Endodermal cell (in vitro differentiated cells): ENCODE measurements around the gene NPAS3. TPM values are rescaled to one million over a fixed set of nuclear protein-coding genes. Genes with fewer than 3 reads are reported as not detected.

ENCODE experiments used
- DNase-seq: peaks from one replicate; pipeline ENCODE4 v3.0.0-alpha.2; 2017
- H3K27ac ChIP-seq: 2 replicates; pipeline ENCODE4 v1.5.1; 2013; ENCODE audit warnings: mild to moderate bottlenecking, low read depth, low read length, moderate library complexity
- H3K27me3 ChIP-seq: 2 replicates; pipeline ENCODE4 v1.6.1; 2013; ENCODE audit warnings: mild to moderate bottlenecking, low read length, moderate library complexity; ENCODE audit not compliant: insufficient read depth, control insufficient read depth, poor library complexity, severe bottlenecking
- H3K36me3 ChIP-seq: 2 replicates; pipeline ENCODE4 v1.7.0; 2013; ENCODE audit warnings: mild to moderate bottlenecking, low read length, moderate library complexity; ENCODE audit not compliant: control insufficient read depth, insufficient read depth
- H3K4me1 ChIP-seq: one replicate; pipeline ENCODE4 v1.7.0; 2013; ENCODE audit warnings: low read length; ENCODE audit not compliant: control insufficient read depth, insufficient read depth
- H3K4me3 ChIP-seq: 2 replicates; pipeline ENCODE4 v1.5.1; 2013; ENCODE audit warnings: mild to moderate bottlenecking, low read length, moderate library complexity
- H3K9ac ChIP-seq: 2 replicates; pipeline ENCODE4 v1.6.1; 2013; ENCODE audit warnings: mild to moderate bottlenecking, low read length, moderate library complexity; ENCODE audit not compliant: poor library complexity, severe bottlenecking; ENCODE audit errors: extremely low read depth
- H3K9me3 ChIP-seq: 2 replicates; pipeline ENCODE4 v1.6.1; 2013; ENCODE audit warnings: mild to moderate bottlenecking, low read length, moderate library complexity; ENCODE audit not compliant: control insufficient read depth
- H3K27ac Mint-ChIP-seq: 2 replicates; pipeline ENCODE4 v1.8.0; 2020; ENCODE audit warnings: mixed read lengths
- H3K27me3 Mint-ChIP-seq: 2 replicates; pipeline ENCODE4 v1.8.0; 2021; ENCODE audit warnings: mild to moderate bottlenecking, mixed read lengths; ENCODE audit not compliant: insufficient read depth
- H3K36me3 Mint-ChIP-seq: 2 replicates; pipeline ENCODE4 v1.8.0; 2020; ENCODE audit warnings: low read depth, mixed read lengths
- H3K4me1 Mint-ChIP-seq: 2 replicates; pipeline ENCODE4 v1.8.0; 2020; ENCODE audit warnings: mixed read lengths
- H3K4me3 Mint-ChIP-seq: 2 replicates; pipeline ENCODE4 v1.8.0; 2020; ENCODE audit warnings: mild to moderate bottlenecking, moderate library complexity, mixed read lengths
- H3K9me3 Mint-ChIP-seq: 2 replicates; pipeline ENCODE4 v1.8.0; 2020; ENCODE audit warnings: mild to moderate bottlenecking, mixed read lengths
- WGBS, 2 experiments: methylation state at CpG; one replicate each; pipeline versions ENCODE4 v1.1.5 to v1.1.7; 2013; ENCODE audit warnings: missing lambda C conversion rate in 2 of 2, mixed read lengths in 1 of 2; ENCODE audit not compliant: insufficient coverage in 1 of 2, insufficient read length in 1 of 2; 5-methylcytosine and 5-hydroxymethylcytosine counted together
- total RNA-seq, 2 donors: library from RNA; stranded (reverse); fragmentation: NEBNext Ultra II Directional in 1 of 2; extraction: Animal tissue kit (Norgen Biotek cat#: 25700) in 1 of 2; gene quantifications; 2 replicates in 1 of 2; 3 replicates in 1 of 2; pipeline ENCODE4 v1.2.1, GENCODE V29; 2021
- TF ChIP-seq, protein P1 (sequence below): fragments of 200-600 bp; sonication (generic); conservative IDR thresholded peaks from 2 replicates; pipeline ENCODE4 v1.5.0; 2021; ENCODE audit warnings: antibody characterized with exemption, mild to moderate bottlenecking

Gene NPAS3
- total RNA-seq, 2 donors from 2014 or later = 1.4 to 1.6 TPM

DNA sequence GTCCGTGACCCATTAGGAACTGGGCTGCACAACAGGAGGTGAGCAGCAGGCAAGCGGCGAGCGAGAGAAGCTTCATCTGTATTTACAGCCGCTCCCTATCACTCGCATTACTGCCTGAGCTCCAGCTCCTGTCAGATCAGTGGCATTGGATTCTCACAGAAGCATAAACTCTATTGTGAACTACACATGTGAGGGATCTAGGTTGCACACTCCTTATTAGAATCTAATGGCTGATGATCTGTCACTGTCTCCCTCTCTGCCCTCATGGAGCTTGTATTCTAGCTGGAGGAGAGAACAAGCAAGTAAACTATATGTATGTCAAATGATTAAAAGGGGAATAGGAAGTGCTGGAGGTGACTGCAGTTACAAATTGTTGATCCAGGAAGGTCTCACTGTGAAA lies 533.1 kb downstream of the NPAS3 start:
- DNase-seq = no peak
- H3K4me3 ChIP-seq = no peak overlapping the region
- H3K36me3 ChIP-seq = no peaks in the 10 kb centered on the region
- no peaks in the 10 kb centered on the region for H3K36me3 Mint-ChIP-seq
- no peak overlapping the region for H3K4me3 Mint-ChIP-seq
- H3K27me3 ChIP-seq = no peaks in the 10 kb centered on the region
- no peak overlapping the region for H3K27ac ChIP-seq
- H3K27me3 Mint-ChIP-seq = no peaks in the 10 kb centered on the region
- peaks cover 23% of the 10 kb centered on the region for H3K4me1 Mint-ChIP-seq
- H3K9me3 Mint-ChIP-seq = no peaks in the 10 kb centered on the region
- H3K4me1 ChIP-seq = peaks cover 6% of the 10 kb centered on the region
- H3K9ac ChIP-seq = no peak overlapping the region
- no peak overlapping the region for H3K27ac Mint-ChIP-seq
- 96 to 100% methylated on average over 1 to 6 of the region's 6 CpGs for WGBS, 2 experiments
- H3K9me3 ChIP-seq = no peaks in the 10 kb centered on the region
- TF ChIP-seq, protein P1, sequence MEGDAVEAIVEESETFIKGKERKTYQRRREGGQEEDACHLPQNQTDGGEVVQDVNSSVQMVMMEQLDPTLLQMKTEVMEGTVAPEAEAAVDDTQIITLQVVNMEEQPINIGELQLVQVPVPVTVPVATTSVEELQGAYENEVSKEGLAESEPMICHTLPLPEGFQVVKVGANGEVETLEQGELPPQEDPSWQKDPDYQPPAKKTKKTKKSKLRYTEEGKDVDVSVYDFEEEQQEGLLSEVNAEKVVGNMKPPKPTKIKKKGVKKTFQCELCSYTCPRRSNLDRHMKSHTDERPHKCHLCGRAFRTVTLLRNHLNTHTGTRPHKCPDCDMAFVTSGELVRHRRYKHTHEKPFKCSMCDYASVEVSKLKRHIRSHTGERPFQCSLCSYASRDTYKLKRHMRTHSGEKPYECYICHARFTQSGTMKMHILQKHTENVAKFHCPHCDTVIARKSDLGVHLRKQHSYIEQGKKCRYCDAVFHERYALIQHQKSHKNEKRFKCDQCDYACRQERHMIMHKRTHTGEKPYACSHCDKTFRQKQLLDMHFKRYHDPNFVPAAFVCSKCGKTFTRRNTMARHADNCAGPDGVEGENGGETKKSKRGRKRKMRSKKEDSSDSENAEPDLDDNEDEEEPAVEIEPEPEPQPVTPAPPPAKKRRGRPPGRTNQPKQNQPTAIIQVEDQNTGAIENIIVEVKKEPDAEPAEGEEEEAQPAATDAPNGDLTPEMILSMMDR = no peak

DNA sequence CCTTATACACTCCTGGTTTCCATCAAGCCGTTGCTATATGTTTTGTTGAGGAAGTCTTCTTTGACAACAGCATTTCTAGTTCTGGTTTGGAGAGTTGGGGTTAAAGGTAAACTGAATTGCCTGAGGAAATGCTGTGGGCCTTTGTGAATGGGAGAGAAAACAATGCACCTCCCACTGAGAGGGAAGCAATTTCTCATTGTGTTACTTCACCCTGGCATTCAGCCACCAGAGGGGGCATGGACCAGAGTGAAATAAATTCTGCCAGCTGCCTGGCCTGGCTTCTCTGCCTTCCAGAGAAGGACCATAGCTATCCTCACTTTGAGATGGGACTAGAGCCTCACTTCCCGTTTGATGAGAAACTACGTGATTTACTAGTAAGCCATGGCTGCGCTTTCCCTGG lies 536.9 kb downstream of the NPAS3 start:
- WGBS, 2 experiments = 41 to 42% methylated on average over 3 to 4 of the region's 4 CpGs
- no peak overlapping the region for H3K9ac ChIP-seq
- no peaks in the 10 kb centered on the region for H3K9me3 ChIP-seq
- Mint-ChIP-seq H3K4me1 (peaks cover 24% of the 10 kb centered on the region), H3K27me3 (no peaks in the 10 kb centered on the region), H3K36me3 (no peaks in the 10 kb centered on the region), H3K4me3 (no peak overlapping the region), H3K9me3 (no peaks in the 10 kb centered on the region), H3K27ac (no peak overlapping the region)
- no peaks in the 10 kb centered on the region for H3K27me3 ChIP-seq
- TF ChIP-seq, protein P1 = peak; percentile 86
- peaks cover 3% of the 10 kb centered on the region for H3K4me1 ChIP-seq
- peak; percentile 93 for DNase-seq
- no peak overlapping the region for H3K4me3 ChIP-seq
- peak overlapping the region; percentile 14 for H3K27ac ChIP-seq
- no peaks in the 10 kb centered on the region for H3K36me3 ChIP-seq

DNA sequence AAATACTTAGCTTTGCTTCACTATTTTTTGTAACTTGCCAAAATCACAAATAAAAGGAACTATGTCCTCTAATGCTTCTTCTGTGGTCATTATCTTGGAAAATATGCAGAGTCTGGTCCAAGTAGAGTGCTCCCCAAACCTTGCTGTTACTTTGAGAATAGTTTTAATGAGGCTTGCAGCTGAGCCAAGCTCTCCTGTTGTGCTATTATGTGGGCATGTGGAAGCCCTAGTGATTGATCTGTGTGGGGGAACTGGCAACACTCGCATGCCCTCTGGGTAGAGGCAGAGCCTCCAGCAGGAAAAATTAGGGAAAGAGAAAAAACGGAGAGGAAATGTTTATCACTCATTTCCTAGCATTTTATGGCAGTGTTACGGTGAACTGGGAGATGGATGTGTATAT lies 539.1 kb downstream of the NPAS3 start:
- H3K36me3 ChIP-seq = no peaks in the 10 kb centered on the region
- DNase-seq = no peak
- H3K9ac ChIP-seq = no peak overlapping the region
- H3K9me3 ChIP-seq = no peaks in the 10 kb centered on the region
- Mint-ChIP-seq H3K27ac (no peak overlapping the region), H3K4me3 (no peak overlapping the region), H3K9me3 (no peaks in the 10 kb centered on the region), H3K27me3 (peaks cover 4% of the 10 kb centered on the region), H3K36me3 (no peaks in the 10 kb centered on the region), H3K4me1 (peaks cover 40% of the 10 kb centered on the region)
- no peak overlapping the region for H3K27ac ChIP-seq
- no peaks in the 10 kb centered on the region for H3K27me3 ChIP-seq
- no peak overlapping the region for H3K4me3 ChIP-seq
- WGBS, 2 experiments = 77% methylated on average over 3 of the region's 3 CpGs; no CpG with 5 or more reads in 1 of the 2 experiments
- peaks cover 9% of the 10 kb centered on the region for H3K4me1 ChIP-seq
- TF ChIP-seq, protein P1 = no peak
